Measurements from ENCODE around the gene FER.
"Not testable (repeated sequence)": the region's sequence is repeated elsewhere in the genome, so short reads cannot be mapped to it uniquely, and the experiment has no call there.

Gene FER

DNA sequence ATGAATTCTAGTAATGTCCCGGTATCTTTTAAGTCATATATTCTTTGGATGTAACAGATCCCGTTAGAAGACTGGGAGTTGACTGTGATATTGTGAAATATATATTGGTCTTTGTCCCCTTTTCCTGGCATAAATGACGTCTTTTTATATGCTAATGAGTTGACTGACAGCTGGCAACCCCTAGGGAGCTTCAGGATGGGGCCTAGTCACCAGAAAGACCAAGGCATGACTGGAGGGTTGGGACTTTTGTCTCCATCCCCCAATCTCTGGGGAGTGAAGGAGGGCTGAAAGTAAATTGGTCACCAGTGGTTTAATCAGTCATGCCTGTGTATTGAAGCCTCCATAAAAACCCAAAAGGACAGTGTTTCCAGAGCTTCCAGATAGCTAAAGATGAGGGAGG is 420.5 kb downstream of the FER start:
- no peak for DNase-seq (ENCODE audit: low read depth in 1 of 2, low spot score in 1 of 2)

DNA sequence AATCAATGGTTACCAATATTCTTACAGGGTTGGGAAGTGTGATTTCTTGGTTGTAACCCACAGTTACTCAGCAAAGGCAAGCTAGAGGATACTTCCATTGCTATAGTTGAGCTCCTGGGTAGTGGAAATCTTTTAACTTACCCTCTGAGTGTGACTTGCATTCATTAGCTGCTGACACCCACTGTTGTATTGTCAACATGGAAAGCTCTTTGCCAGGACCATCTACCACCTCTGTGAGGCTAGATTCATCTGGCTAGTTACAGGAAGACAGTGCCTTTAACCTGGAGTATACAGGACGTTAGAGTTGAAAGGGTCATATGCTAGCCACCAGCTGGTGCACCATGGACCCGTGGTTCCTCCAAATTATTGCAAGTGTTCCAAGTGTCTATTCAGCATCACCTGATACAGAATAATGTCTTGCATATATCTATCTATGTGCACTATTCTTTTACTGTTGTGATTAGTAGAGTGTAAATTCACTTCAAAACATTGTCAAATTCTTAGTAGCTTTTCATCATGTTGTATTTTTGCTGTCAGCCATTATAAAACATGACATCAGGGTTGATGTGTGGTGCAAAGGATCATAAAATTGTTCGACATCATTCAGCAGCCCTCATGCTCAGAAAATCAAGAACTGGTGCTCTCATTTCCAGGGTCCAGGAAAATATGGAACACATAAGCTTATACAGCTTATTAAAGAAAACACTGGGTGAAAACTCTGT is 423.1 kb downstream of the FER start:
- no peak for DNase-seq (ENCODE audit: low read depth in 1 of 2, low spot score in 1 of 2)

DNA sequence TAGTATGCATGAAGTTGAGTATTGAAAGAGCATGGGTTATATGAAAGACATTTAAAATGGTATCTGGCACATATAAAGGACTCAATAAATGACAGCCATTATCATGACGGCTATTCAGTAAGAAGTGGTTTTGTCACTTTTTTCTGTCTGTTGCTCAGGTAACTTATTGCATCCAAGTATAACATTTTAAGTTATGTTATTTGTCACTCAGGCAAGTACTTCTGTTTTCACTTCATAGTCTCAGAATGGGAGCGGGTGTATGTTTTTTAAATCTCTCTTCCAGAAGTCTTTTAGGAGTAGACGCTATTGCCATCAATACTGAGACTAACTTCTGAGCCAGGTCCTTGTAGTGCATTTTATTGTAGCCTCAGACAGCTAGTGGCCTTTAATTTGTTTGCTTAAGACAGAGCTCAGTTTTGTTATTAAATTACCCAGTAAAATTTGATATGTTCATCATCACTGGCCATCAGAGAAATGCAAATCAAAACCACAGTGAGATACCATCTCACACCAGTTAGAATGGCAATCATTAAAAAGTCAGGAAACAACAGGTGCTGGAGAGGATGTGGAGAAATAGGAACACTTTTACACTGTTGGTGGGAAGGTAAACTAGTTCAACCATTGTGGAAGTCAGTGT is 423.9 kb downstream of the FER start:
- DNase-seq (ENCODE audit: low read depth in 1 of 2, low spot score in 1 of 2) = not testable (repeated sequence)

DNA sequence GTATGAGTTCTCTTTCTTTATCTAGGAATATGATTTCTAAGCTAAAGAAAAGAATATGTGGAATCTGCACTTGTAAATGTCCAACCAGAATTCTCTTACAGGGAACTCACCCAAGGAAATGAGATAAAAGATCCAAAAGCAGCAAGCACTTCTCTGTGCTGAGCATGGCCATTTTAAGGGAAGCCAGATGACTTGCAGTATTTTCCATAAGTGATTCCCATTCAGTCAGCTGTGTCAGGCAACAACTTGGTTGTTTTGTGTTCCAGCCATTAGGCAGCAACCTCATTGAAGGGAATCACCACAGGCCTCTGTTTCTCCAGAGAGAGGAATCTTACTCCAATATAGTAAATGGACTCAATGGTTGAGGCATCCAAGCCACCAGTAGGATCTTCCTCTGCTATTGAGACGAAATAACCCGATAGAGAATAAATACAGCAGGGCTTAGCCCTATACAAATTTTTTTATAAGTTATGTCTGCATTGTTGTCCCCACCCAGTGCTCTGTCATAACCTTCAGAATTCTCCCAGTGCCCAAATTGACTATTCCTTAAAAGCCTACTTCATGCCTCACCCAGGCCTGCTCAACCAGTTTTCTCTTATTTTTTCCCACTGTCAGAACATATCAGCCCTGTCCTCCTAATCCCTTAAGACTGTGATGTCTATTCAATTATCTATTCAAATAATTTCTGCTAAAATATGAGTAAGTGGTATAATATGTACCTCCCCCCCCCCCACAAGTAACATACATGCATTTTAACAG is 425.5 kb downstream of the FER start:
- DNase-seq (ENCODE audit: low read depth in 1 of 2, low spot score in 1 of 2) = no peak

DNA sequence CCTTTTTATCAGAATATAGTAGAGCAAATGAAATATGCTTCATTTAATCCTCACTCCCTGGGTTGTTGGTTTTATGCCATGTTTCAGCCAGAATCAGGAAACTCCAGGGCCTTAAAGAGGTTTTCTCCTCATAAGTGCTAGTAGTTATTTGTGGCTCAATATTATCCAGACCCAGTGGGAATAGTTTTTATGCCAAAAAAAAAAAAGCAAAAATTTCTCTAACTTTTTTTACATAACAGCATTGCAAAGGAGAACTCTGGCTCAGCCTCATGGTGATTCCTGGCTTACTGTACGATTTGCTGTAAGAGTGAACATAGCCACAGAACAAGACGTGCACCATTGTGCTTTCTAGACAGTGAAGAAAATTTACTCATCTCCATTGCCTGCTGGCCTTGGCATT is 429.5 kb downstream of the FER start:
- no peak for DNase-seq (ENCODE audit: low read depth in 1 of 2, low spot score in 1 of 2)

DNA sequence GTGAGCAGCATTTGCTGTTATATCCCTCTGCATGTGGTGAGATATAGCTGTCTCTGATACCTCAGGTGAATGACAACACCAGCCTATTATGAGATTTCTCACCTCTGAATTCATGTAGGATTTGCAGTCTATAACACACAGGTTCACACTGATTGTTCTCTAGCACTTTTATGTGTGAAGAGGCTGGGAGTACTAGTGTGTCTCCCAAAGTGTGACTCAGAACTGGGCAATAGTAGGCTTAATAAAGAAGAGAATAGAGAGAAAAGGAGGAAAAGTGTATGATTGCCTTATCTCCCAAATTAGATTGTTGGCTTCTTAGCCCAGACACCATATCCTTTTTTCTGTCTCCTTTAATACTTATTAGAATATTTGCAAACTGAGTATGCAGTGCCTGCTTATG is 430.1 kb downstream of the FER start:
- no peak for DNase-seq (ENCODE audit: low read depth in 1 of 2, low spot score in 1 of 2)

DNA sequence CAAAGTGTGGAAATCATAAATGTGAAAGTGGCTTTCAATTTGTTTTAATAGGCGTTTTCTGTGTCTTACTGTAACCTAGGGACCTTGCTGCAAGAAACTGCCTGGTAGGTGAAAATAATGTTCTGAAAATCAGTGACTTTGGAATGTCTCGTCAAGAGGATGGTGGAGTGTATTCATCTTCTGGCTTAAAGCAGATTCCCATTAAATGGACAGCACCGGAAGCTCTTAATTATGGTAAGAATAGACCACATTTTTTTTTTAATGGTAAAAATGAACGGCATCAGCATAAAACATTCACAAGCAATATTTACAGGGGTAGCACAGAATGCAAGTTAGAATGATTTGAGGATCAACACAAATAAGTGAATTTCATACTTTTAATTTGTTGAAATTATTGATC is 433.0 kb downstream of the FER start:
- DNase-seq (ENCODE audit: low read depth in 1 of 2, low spot score in 1 of 2) = no peak

DNA sequence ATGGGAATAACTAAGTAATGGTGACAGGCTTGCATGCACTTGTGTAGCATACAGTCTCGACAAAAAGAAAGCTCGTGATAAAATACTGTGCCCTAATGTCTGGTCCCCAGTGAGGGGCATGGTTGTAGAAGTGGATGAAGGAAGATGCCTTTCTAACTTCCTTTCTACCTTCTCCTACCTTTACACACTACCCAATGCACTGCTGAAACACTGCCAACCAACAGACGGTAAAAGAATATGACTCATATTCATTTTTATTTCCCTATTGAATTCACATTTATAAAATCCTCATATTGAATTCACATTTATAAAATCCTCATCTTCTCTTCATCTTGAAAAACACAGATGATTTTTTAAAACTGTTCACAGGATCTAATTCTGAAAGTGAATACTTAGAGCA is 439.1 kb downstream of the FER start:
- no peak for DNase-seq (ENCODE audit: low read depth in 1 of 2, low spot score in 1 of 2)

DNA sequence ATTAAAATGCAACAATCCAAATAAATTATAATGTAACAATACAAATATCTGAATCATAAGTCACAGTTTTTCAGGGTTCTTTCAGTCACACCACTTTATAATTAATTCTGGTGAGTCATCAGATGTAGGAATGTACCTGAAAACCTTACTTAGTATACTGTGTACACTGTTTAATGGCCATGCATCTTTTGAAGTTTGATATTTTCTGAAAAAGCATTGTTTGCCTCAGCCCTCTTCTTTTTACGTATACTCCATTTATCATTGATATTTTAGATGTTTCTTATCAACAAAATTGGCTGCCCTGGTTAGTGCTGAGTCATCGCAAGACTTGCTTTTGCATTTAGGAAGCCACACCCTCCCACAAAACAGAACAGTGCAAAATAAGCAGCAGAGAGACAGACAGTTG is 443.5 kb downstream of the FER start:
- no peak for DNase-seq (ENCODE audit: low read depth in 1 of 2, low spot score in 1 of 2)

DNA sequence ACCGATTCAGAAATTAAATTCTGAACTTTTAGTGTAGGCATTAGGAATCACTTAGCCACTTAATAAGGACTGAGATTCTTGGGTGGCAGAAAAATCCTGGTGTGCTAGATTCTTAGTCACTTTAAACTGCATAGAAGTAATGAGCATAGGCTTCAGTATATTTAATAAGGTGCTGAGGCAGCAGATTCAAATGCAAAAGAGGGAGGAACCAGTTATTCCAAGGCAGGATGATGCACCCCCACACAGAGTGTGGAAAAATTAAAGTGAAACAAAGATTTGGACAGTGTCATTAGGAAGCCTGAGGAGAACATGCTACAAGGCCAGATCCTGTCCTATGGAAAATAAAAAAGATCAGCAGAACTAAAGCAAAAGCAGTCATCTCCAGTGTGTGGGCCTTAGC is 444.3 kb downstream of the FER start:
- no peak for DNase-seq (ENCODE audit: low read depth in 1 of 2, low spot score in 1 of 2)

DNA sequence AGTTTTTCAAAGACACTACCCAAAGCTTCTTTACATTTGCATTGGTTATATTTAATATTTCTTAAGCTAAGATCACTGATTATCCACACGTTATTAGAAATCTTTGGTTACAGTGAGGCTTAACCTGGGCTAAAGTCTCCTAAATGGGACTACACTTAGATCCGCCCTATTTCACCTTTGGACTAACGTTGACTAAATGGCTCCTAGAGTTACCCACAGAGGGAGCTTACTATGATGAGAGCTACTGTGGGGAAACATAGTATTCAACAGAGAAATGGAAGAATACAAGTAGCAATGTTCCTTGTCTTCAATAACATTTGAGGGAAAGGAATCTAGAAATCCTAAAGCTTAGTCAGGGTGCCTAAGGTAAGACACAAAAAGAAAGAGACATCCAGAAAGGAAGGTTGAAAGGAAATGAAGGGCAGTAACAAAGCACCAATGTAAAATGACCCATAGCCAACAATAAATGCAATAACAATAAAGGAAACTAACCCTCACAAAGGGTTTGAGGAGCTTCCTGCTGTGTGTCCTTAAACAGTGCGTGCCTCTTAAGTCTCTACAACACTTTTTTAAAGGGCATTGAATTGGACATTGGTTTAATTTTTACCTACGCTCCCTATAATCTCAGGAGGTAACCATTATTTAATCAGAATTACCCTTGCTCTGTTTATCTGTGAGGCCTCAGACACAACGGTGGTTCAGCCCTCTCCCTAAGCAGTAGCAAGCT is 445.0 kb downstream of the FER start:
- no peak for DNase-seq (ENCODE audit: low read depth in 1 of 2, low spot score in 1 of 2)

DNA sequence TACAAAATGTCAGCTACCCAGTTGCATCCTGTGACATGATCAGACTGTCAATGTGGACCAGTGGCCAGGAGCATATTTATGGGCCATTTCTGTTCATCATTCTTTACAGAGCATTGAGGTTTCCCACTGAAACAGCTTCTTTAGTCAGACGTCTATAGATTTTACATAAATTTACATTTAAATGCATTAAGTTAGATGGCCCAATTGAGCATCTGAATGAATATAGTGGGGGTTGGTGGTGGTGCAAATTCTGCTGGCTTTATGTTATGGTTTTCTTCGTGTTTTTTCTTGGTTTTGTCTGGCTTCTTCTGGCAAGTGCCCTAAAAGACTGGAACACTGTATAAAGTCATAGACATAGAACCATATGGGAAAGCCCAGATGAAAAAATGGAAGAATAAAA is 448.0 kb downstream of the FER start:
- no peak for DNase-seq (ENCODE audit: low read depth in 1 of 2, low spot score in 1 of 2)

DNA sequence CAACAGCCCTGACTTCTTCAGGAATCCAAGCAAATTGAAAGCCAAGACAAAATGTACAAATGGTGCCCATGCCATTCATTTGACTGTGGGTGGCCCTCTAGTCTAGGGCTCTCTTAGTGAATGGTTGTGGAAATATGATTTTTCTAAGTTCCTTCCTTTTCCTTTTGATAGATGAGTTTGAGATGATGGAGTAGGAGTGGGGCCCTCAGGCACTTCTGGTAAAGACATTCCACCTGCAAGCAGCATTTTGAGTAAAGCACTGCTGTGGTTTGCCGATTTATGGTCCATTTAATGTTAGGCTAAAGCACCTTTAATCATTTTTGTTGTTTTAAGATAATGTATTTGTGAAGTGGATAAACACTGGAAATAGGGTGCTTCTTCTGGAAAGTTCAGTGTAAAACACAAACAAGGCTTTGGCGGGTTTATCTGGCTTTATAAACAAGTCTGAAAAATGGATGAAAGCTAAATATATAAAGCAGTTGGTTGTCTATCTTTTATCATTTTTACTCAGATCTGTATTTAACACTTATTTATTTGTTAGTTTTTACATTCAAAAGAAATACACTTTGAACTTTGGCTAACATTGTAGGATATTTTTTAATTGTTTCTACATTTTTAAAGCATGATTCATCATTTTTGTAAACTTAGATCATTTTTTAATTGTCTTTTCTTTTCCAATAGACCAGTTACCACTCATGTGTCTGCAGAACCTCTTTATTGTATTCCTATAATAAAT is 448.6 kb downstream of the FER start:
- no peak for DNase-seq (ENCODE audit: low read depth in 1 of 2, low spot score in 1 of 2)

DNA sequence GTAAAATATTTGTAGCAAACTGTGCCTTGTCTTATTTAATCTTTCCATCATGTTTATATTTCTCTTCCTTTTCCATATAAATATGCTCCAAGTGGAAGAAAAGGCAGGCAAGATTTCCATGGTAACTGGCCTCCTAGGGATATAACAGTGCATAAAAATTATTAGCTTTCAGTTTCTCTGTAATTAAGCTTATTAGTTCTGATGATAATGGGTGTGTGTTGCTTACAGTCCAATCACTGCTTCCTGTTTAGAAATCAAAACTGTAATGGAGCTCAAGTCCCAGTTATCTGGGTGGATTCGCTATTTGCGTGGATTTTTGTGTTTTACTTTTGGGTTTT is 449.1 kb downstream of the FER start:
- no peak for DNase-seq (ENCODE audit: low read depth in 1 of 2, low spot score in 1 of 2)

DNA sequence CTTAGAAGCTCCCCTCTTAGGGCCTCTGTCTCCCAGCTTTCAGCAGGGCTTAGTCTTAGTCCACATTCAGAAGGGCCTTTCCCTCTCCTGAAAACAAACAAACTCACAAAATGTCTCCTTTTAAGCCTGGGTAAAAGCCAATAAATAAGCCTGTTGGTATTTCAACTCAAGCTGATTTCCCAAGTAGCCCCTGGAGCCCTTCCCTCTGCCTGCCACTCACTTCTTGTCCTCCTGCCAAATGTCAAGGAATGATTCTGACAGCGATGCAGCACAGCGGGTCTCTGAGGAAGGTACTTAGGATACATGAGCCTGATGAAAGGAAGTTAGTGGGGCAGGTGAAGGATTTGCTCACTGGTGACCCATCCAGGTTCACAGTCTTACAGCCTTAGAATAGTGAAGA is 451.6 kb downstream of the FER start:
- DNase-seq (ENCODE audit: low read depth in 1 of 2, low spot score in 1 of 2) = no peak

DNA sequence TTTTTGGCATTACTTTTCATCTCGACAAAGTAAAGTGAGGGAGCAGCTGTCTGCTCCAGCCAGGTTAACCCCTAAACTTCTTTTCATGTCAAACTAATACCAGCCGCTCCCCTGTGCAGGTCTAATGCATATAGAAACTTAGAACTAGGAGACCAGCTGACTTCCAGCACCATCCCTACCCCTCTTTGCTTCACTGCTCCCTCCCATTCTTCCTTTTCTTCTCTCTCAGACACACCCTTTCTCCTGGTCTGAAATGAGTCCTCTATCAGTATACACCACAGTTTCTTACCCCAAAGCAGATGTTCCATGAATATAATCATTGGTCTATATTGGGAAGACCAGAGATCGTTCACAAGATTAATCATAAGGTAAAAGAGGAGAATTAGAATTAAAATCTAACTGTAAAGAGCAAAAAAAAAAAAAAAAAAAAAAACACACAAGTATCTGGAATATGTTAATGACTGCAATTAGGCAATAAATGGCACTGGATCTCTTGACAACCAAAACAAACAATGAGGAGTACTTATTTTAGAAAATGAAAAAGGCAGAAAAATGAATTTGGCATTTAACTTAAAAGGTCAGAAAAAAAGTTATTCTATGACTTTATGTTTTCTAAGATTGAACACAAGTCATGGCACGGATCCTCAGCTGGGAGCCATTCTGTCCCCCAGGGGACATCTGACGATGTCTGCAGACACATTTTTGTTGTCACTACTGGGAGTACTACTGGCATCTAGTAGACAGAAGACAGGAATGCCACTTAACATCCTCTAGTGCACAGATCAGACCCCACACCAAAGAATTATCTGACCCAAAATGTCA is 452.3 kb downstream of the FER start:
- no peak for DNase-seq (ENCODE audit: low read depth in 1 of 2, low spot score in 1 of 2)

DNA sequence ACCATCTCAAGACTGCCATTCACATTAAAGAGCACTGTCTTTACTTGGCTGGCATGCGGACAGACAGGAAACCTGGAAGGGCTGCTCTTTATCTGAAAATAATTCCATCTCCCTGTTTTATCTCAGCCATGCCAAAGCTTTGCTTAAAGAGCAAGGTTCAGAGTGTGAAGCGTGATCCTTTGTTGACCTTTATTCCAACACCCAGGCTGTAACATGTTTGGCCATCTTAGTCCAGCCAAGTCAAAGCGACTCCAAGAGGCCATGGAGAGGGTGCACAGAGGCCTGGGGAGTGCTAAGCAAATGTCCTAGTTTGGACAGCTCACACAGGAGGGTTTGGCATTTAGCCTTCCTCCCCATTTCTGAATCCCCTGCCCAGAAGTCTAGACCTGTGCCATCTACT is 467.3 kb downstream of the FER start:
- DNase-seq (ENCODE audit: low read depth in 1 of 2, low spot score in 1 of 2) = no peak

DNA sequence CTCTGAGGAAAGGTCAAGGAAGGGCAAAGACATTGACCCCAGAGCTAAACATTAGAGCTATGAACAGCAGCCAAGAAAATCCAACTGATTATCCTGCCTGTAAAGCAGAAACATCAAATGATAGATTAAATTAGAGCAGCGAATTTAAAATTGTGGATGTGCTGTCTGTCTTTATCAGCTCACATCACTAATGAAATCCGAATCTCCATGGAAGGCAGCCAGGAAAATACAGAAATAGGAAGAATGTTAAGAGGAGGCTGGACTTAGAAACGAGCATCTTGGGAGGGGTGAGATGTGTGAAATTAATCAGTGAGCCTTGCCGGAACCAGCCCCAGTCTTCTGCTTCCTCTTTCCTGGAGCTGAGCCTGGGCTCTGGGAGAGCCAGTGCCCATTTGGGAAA is 471.1 kb downstream of the FER start:
- DNase-seq (ENCODE audit: low read depth in 1 of 2, low spot score in 1 of 2) = no peak

DNA sequence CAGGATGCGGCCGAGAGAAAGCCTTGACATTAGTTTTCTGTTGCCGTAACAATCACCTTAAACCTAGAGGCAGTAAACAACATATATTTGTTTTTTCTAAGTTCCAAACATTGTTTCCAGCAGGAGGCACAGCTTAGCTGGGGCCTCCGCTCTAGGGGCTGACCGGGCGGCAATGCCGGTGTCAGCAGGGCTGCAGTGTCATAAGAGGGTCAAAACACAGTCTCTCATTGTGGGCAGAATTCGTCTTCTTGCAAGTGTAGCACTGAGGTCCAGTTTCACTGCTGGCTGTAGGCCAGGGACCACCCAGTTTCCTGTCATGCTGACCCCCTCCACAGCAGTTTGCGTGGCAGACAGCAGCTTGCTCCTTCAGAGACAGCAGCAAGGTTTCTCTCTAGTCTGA is 475.8 kb downstream of the FER start:
- no peak for DNase-seq (ENCODE audit: low read depth in 1 of 2, low spot score in 1 of 2)

DNA sequence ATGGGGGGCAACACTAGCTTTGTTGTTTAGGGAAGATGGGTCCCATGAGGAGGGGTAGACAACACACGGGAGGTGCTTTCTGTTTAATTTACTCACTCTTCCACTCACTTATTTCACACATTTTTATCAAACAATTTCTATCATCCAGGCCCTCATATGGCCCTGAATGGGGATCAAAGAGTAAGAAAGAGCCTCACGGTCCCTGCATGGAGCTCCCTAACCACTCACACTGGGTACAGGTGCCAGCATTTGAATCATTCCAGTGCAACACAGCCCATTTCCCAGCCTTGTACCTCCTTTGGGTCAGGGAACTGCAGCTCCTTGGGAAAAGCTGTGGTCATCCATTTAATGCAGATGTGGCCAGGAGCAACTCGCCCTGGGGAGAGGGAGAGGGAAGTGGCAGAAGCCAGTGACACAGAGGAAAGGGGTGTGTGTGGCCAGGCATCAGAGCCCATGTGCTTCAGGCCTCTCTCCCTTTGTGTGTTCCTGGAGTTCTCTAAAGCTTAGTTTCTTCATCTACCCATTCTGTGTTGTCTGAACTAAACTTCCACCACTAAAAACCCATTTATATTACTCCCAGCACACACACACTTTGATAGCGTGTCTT is 476.7 kb downstream of the FER start:
- DNase-seq (ENCODE audit: low read depth in 1 of 2, low spot score in 1 of 2) = no peak

Data from activated T-helper 1 cell treated with anti-CD3 and anti-CD28 coated beads, Interleukin-2, amount 50 U/mL, for 16 hours (primary cell).